Measurements from ENCODE around the gene XPO5.

DNA sequence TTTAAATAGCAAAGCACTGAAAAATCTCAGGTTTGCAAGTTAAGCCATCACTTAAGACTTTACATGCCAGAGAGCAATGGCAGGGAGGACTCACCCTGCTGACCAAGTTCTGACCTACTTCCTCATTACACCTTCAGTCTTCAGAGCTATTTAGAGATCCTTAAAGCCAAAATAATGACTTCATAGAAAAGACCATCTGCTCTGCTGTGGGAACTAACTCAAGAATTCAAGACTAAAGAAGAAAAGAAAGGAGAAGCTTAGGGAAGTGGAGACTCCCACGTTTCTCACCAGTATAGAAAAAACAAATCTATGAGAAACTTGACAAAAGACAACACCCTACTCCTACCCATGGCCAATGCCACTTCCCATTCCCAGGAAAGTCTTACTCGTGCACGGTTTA lies 28.6 kb downstream of the XPO5 start:
- no peak for TF ChIP-seq CTCF (IDR thresholded peaks at IDR 0.05)
- no peak for TF ChIP-seq POLR2A (IDR thresholded peaks at IDR 0.05)
